ENCODE data around the gene PTPRH. TPM values are rescaled to one million over a fixed set of nuclear protein-coding genes. Genes with fewer than 3 reads are reported as not detected.

The PTPRH gene
- total RNA-seq, 2 experiments from 2014 or later, result not detected

- Histone ChIP-seq H3K4me1 (ENCODE audit: insufficient read depth, low read length) (no peaks in the 10 kb centered on the region), H3K27me3 (ENCODE audit: control insufficient read depth in 1 of 2, insufficient read depth in 2 of 2, low read length in 2 of 2) (peaks cover 10 to 11% of the 10 kb centered on the region in 2 experiments), H3K36me3 (ENCODE audit: insufficient read depth, low read length) (no peaks in the 10 kb centered on the region), H3K27ac (ENCODE audit: low read depth in 1 of 2, low read length in 2 of 2) (no peak overlapping the region), H3K4me3 (ENCODE audit: low read length) (no peak overlapping the region), H3K9me3 (ENCODE audit: control insufficient read depth in 1 of 2, insufficient read depth in 1 of 2, low read length in 2 of 2) (peaks cover 0 to 3% of the 10 kb centered on the region in 2 experiments)
- H3K4me3 Mint-ChIP-seq, result no peak overlapping the region
- DNase-seq (no peak), ATAC-seq (ENCODE audit: poor library complexity) (no peak)
- CTCF ChIA-PET, result no interaction called here
- H3K27ac Mint-ChIP-seq, result no peak overlapping the region
- H3K9me3 Mint-ChIP-seq, result no peaks in the 10 kb centered on the region
- no peaks in the 10 kb centered on the region for H3K4me1 Mint-ChIP-seq (ENCODE audit: low read depth)
- no peak for TF ChIP-seq CTCF (IDR thresholded peaks at IDR 0.05)
- intact Hi-C loops (cut with DNase I, micrococcal nuclease), result no loop called here
- H3K36me3 Mint-ChIP-seq (ENCODE audit: low read depth), result no peaks in the 10 kb centered on the region
- peaks cover 33% of the 10 kb centered on the region for H3K27me3 Mint-ChIP-seq
- POLR2A ChIA-PET, result no interaction called here
Measured at GRCh38 chr19:55199620-55200204, 9.6 kb downstream of the PTPRH start.

- Histone ChIP-seq H3K36me3 (ENCODE audit: insufficient read depth, low read length) (no peaks in the 10 kb centered on the region), H3K4me1 (ENCODE audit: insufficient read depth, low read length) (no peaks in the 10 kb centered on the region), H3K27ac (ENCODE audit: low read depth in 1 of 2, low read length in 2 of 2) (no peak overlapping the region), H3K4me3 (ENCODE audit: low read length) (no peak overlapping the region), H3K27me3 (ENCODE audit: control insufficient read depth in 1 of 2, insufficient read depth in 2 of 2, low read length in 2 of 2) (peaks cover 8 to 15% of the 10 kb centered on the region in 2 experiments), H3K9me3 (ENCODE audit: control insufficient read depth in 1 of 2, insufficient read depth in 1 of 2, low read length in 2 of 2) (peaks cover 0 to 3% of the 10 kb centered on the region in 2 experiments)
- Mint-ChIP-seq H3K27me3 (peaks cover 26% of the 10 kb centered on the region), H3K27ac (no peak overlapping the region), H3K9me3 (no peaks in the 10 kb centered on the region), H3K36me3 (ENCODE audit: low read depth) (no peaks in the 10 kb centered on the region), H3K4me3 (no peak overlapping the region), H3K4me1 (ENCODE audit: low read depth) (no peaks in the 10 kb centered on the region)
- no peak for ATAC-seq (ENCODE audit: poor library complexity)
- TF ChIP-seq CTCF (IDR thresholded peaks at IDR 0.05), result no peak
- intact Hi-C loops (cut with DNase I, micrococcal nuclease), result no loop called here
- ChIA-PET POLR2A (no interaction called here), CTCF (interaction anchor here (1.4 kb wide), 1 partner anchor 103 kb away, joined by 3 read pairs; no protein-coding TSS in a partner anchor)
- DNase-seq, result no peak
Measured at GRCh38 chr19:55198651-55199050, 10.7 kb downstream of the PTPRH start.

GRCh38 chr19:55197528-55197927, 11.8 kb downstream of the PTPRH start:
- Mint-ChIP-seq H3K4me1 (ENCODE audit: low read depth) (no peaks in the 10 kb centered on the region), H3K36me3 (ENCODE audit: low read depth) (no peaks in the 10 kb centered on the region), H3K27ac (no peak overlapping the region), H3K4me3 (no peak overlapping the region), H3K9me3 (no peaks in the 10 kb centered on the region), H3K27me3 (peaks cover 25% of the 10 kb centered on the region)
- Histone ChIP-seq H3K27ac (ENCODE audit: low read depth in 1 of 2, low read length in 2 of 2) (no peak overlapping the region), H3K36me3 (ENCODE audit: insufficient read depth, low read length) (no peaks in the 10 kb centered on the region), H3K27me3 (ENCODE audit: control insufficient read depth in 1 of 2, insufficient read depth in 2 of 2, low read length in 2 of 2) (peaks cover 5 to 15% of the 10 kb centered on the region in 2 experiments), H3K9me3 (ENCODE audit: control insufficient read depth in 1 of 2, insufficient read depth in 1 of 2, low read length in 2 of 2) (peaks cover 0 to 3% of the 10 kb centered on the region in 2 experiments), H3K4me3 (ENCODE audit: low read length) (no peak overlapping the region), H3K4me1 (ENCODE audit: insufficient read depth, low read length) (no peaks in the 10 kb centered on the region)
- ATAC-seq (ENCODE audit: poor library complexity), result no peak
- ChIA-PET POLR2A (no interaction called here), CTCF (no interaction called here)
- intact Hi-C loops (cut with DNase I, micrococcal nuclease), result loop anchor here in 1 of 2 experiments (2.0 kb wide), 1 partner anchor 67 kb away; no protein-coding TSS in a partner anchor
- TF ChIP-seq CTCF (IDR thresholded peaks at IDR 0.05), result no peak
- DNase-seq, result no peak

Measured in CD4-positive, alpha-beta T cell (primary cell).